ENCODE data around the gene SRF.
"Not testable (repeated sequence)": the region's sequence is repeated elsewhere in the genome, so short reads cannot be mapped to it uniquely, and the experiment has no call there.

Gene SRF

DNA sequence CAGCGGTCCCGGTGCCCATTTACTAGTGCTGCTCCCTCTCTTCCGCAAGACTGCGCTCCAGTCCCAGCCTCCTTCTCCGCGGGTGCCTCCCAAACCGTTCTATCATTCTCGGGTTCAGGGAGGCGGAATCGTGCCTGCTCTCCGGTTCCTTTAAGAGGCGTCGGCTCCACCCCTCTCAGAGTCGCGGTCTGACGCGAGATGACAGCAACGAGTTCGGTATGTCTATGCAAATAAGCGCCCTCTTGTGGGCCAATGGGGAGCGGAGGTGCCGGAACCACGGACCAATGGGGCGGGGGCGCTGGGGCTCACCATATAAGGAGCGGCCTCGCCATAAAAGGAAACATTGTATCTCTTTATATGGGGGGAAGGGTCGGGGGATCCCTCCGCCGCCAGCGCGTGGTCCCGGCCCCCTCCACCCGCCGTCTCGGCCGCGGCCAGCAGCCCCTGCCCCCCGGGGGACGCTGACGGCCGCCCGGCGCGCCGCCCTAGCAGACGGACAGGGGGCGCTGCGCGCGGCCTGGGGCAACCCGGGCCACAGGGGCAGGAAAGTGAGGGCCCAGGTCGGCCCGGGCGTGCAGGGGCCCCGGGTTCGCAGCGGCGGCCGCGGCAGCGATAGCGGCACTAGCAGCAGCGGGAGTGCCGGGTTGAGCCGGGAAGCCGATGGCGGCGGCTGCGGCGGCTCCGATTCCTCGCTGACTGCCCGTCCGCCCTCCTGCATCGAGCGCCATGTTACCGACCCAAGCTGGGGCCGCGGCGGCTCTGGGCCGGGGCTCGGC lies at the start of gene SRF:
TSS of gene SRF (plus strand) at position 339 of the 776 bp plus-strand sequence. CDS start at position 727, 388 bp downstream.
- peak; percentile 99 for DNase-seq

DNA sequence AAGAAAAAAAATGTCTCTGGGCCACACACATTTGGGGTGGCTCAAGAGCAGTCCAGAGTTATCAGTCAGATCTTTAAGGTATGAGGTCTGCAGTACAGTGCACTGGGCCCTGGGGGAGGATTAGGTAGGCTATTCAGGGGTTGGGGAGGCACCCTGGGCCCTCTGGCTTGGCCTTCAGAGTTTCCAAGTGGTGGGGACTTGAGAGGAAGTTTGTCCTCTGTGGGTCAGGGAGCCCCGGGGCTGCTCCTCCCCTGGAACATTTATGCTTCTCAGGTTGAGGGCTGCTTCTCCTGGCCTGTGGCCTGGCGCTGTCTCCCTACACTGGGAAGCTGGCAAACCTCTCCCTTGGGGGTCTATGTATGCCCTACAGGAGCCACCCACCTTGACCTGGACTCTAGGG lies 48.9 kb upstream of the SRF start:
- no peak for DNase-seq

DNA sequence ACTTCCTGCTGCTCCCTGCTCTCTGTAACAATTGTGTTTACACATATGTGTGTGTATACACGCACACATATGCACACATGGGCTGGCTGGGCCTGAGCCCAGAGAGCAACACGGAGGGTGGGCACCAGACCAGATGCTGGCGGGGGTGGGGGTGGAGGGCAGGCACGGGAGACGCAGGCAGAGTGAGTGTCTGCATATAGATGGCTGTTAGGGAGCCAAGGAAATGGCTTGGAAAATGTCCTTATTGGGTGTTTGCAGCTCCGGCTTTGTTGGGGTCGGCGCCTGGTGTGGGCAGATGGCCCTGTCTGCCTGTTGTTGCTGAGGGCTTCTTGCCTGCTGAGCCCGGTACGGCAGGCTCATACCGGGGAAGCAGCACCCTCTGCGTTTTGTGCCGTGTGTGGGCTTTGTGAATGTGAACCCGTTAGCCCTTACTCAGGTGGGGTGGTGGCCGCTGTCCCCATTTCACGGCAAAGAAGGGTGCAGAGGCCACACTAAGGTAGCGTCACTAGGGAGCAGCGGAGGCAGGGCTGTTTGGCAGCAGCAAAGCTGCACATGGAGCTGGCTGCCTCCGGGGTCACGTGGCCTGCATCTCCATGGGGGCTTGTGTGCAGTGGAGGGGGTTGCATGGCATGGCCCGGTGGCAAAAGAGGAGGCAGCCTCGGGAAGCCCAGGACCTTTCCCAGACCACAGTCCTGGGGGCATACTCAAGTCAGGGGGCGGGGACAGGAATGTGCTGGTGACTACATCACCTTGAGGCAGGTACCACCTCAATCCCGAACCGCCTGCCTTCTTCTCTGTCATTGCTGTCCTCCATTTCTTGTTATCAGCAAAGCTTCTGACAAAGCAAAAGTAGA lies 47.4 kb upstream of the SRF start:
- DNase-seq = no peak

DNA sequence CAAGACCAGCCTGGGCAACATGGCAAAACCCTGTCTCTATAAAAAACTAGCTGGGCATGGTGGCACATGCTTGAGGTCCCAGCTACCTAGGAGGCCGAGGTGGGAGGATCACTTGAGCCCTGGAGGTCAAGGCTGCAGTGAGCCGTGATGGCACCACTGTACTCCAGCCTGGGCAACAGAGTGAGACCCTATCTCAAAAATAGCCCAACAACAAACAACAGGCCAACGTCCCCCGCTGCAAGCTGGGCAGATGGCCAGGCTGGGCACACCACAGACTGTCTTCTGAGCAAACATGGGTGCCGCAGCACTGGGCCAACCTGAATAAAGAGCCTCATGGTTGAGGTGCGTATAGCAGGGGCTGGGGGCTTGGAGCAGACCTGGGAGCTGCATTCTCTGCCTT lies 46.6 kb upstream of the SRF start:
- DNase-seq = no peak

DNA sequence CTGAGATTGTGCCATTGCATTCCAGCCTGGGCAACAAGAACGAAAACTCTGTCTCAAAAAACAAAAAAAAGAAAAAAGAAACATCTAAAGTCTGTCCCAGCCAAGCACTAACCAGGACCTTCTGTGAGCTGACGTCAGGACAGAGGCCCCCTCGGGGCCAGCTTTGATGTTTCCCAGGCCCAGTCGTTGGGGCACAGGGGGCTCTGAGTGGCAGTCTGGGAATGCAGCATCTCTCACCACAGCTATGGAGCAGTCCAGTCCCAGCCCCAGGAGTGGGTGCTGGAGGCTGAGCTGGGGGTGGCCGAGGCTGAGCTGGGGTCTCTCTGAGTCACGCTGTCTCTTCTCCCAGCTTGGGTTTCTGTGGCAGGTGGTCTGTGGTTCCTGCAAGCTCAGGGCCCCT lies 46.0 kb upstream of the SRF start:
- DNase-seq = no peak

- no peak for DNase-seq
Measured at GRCh38 chr6:43125555-43125954, 45.5 kb upstream of the SRF start.

- DNase-seq = no peak
Measured at GRCh38 chr6:43127180-43127579, 43.9 kb upstream of the SRF start.

DNA sequence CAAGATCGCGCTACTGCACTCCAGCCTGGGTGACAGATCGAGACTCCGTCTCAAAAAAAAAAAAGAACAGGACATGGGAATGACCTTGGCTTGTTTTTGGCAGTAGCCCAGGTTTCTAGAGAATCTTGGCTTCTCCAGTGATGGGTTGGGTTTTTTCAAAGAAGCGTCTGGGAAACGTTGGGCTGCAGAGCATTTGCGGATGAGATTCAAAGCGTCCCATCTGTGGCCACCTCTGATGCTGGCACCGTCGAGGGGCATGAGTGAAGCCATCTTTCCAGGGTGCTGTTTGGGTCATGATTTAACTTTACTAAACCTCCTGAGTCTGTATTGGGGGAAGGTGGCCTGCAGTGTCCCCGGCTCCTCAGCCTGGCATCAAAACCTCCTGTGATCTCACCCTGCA lies 43.2 kb upstream of the SRF start:
- no peak for DNase-seq

GRCh38 chr6:43128926-43129325 lies 42.1 kb upstream of the SRF start:
- no peak for DNase-seq

DNA sequence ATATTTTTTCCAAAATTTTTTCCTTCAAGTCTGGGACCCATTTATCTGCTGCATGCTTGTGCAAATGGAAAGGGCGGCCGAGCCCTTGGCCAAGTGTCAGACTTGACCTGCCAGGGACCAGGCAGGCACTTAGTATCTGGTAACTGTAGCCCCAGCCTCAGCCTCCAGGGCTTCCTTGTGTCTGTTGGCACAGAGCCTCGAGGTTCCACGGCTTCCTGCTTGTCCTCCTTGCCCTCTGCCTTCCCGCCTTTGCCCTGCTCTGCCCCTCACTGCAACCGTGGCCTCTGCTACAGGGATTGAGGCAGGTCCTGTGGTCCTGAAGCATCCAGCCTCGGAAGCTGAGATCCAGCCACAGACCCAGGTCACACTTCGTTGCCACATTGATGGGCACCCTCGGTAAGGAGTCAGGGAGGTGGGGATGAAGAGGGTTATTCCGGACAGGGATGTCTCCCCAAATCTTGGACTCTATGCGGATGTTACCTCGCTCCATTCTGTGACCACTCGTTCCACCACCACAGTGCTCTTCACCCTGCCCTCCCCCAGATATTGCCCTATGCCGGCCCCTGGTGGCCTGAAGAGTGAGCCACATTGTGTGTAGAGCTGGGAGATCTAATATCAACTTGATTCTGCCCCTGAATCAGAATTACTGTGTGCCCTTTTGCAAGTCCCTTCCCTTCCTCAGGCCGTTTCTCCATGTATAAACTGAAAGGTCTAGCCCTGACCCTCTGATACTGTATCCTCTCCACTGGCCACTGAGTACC lies 41.5 kb upstream of the SRF start:
- peak; percentile 32 for DNase-seq

- no peak for DNase-seq
Measured at GRCh38 chr6:43130429-43130828, 40.6 kb upstream of the SRF start.

DNA sequence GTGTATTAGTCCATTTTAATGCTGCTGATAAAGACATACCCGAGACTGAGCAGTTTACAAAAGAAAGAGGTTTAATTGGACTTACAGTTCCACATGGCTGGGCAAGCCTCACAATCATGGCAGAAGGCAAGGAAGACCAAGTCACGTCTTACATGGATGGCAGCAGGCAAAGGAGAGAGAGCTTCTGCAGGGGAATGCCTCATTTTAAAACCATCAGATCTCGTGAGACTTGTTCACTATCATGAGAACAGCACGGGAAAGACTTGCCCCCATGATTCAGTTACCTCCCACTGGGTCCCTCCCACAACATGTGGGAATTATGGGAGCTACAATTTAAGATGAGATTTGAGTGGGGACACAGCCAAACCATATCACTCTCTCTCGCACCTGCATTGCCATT lies 39.7 kb upstream of the SRF start:
- DNase-seq = not testable (repeated sequence)

DNA sequence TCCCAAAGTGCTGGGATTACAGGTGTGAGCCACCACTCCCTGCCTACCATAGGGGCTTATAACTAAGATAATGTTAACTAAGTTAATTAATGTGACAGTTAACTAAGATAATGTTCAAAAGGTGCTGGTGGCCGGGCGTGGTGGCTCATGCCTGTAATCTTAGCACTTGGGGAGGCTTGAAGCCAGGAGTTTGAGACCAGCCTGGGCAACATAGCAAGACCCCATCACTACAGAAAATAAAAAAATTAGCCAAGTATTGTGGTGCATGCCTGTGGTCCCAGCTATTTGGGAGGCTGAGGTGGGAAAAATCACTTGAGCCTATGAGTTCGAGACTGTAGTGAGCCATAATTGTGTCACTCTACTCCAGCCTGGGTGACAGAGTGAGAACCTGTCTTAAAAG lies 32.8 kb upstream of the SRF start:
- DNase-seq = no peak

GRCh38 chr6:43139973-43140372 lies 31.1 kb upstream of the SRF start:
- not testable (repeated sequence) for DNase-seq

DNA sequence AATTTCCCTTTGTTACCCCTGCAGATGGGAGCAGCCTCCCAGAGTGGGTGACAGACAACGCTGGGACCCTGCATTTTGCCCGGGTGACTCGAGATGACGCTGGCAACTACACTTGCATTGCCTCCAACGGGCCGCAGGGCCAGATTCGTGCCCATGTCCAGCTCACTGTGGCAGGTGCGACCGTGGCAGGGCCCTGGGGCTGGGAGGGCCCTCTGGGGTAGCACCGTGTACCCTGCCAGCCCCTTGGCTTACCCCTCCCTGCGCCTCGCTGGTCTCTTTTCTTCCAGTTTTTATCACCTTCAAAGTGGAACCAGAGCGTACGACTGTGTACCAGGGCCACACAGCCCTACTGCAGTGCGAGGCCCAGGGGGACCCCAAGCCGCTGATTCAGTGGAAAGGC lies 29.4 kb upstream of the SRF start:
- DNase-seq = no peak

GRCh38 chr6:43142101-43142500 lies 29.0 kb upstream of the SRF start:
- peak; percentile 47 for DNase-seq

- peak; percentile 80 for DNase-seq
Measured at GRCh38 chr6:43143235-43144128, 27.6 kb upstream of the SRF start.

DNA sequence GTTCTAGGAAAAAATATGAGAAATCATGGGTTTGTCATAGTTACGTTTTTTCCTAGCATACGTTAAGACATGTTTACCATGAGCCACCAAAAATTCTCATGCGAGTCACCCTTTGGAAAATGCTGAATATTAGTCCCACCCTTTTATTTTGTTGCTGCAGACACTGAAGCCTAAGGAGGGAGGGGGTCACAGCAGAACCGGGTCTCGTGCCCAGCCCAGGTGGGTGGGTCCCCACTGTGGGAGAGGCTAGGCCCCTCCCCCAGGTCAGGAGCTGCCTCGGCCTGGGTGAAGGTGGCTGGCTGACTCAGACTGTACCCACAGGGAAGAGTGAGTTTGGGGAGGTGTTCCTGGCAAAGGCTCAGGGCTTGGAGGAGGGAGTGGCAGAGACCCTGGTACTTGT lies 26.2 kb upstream of the SRF start:
- no peak for DNase-seq

- no peak for DNase-seq
Measured at GRCh38 chr6:43146261-43146660, 24.8 kb upstream of the SRF start.

- DNase-seq = no peak
Measured at GRCh38 chr6:43146709-43147688, 24.1 kb upstream of the SRF start.
